GM10266 (cell line): ENCODE data around the gene NAXE.

Experiments used
- DNase-seq: peaks from one replicate; pipeline ENCODE4 v3.0.0; 2012; ENCODE audit errors: extremely low spot score
- CTCF ChIP-seq: IDR thresholded peaks from 2 replicates; pipeline ENCODE4 v1.5.1; 2012; ENCODE audit warnings: mild to moderate bottlenecking, low read depth; ENCODE audit not compliant: control insufficient read depth, insufficient read depth; ENCODE audit errors: missing control alignments

Gene NAXE

GRCh38 chr1:156612666-156613065, 21.1 kb downstream of the NAXE start:
- TF ChIP-seq CTCF, result no peak
- DNase-seq, result no peak

- DNase-seq, result no peak
- no peak for TF ChIP-seq CTCF
These were observed 24.4 kb downstream of the NAXE start for GRCh38 chr1:156615946-156616345.

- no peak for TF ChIP-seq CTCF
- no peak for DNase-seq
These were observed 24.9 kb downstream of the NAXE start for GRCh38 chr1:156616463-156616862.

- TF ChIP-seq CTCF, result peak; percentile 52
- no peak for DNase-seq
These were observed 27.4 kb downstream of the NAXE start, which contains the start of gene HAPLN2 for GRCh38 chr1:156618853-156619581. Gene HAPLN2, plus strand, starts transcription at chr1:156619415. Its CDS starts 4,076 bp downstream, at chr1:156623491.

GRCh38 chr1:156619582-156619955, 28.0 kb downstream of the NAXE start:
- no peak for DNase-seq
- TF ChIP-seq CTCF, result no peak

GRCh38 chr1:156622581-156623297, 31.2 kb downstream of the NAXE start:
- no peak for DNase-seq
- TF ChIP-seq CTCF, result no peak
